BLaER1 treated with 17β-estradiol and CSF1 and Interleukin-3, amounts not matched to agents 10 nM and 100 nM (cell line): Measurements from ENCODE around the gene OR10H1.
"Not testable (repeated sequence)": the region's sequence is repeated elsewhere in the genome, so short reads cannot be mapped to it uniquely, and the experiment has no call there.

Experiments used
- H3K27ac ChIP-seq, 11 experiments: shearing (Covaris generic); formaldehyde crosslinking; 2 replicates each; pipeline ENCODE4 v1.8.1; 2022
- H3K27me3 ChIP-seq, 11 experiments: shearing (Covaris generic); formaldehyde crosslinking; 2 replicates each; pipeline ENCODE4 v1.8.1; 2022
- H3K36me3 ChIP-seq, 11 experiments: shearing (Covaris generic); formaldehyde crosslinking; 2 replicates each; pipeline ENCODE4 v1.8.1; 2022
- H3K4me1 ChIP-seq, 10 experiments: shearing (Covaris generic); formaldehyde crosslinking; 2 replicates each; pipeline ENCODE4 v1.8.1; 2022
- H3K4me2 ChIP-seq, 11 experiments: shearing (Covaris generic); formaldehyde crosslinking; 2 replicates each; pipeline ENCODE4 v1.8.1; 2022
- H3K4me3 ChIP-seq, 10 experiments: shearing (Covaris generic); formaldehyde crosslinking; 2 replicates each; pipeline ENCODE4 v1.8.1; 2022
- H3K9ac ChIP-seq, 11 experiments: shearing (Covaris generic); formaldehyde crosslinking; 2 replicates each; pipeline ENCODE4 v1.8.1; 2022
- H3K9me3 ChIP-seq, 11 experiments: shearing (Covaris generic); formaldehyde crosslinking; replicated peaks in 1 of 11; 2 replicates each; pipeline ENCODE4 v1.8.1; 2022
- H4K20me1 ChIP-seq, 11 experiments: shearing (Covaris generic); formaldehyde crosslinking; 2 replicates each; pipeline ENCODE4 v1.8.1; 2022
- Cebpa-rat ChIP-seq, 11 experiments: shearing (Covaris generic); IDR thresholded peaks; 2 replicates each; pipeline ENCODE4 v1.8.1; 2022

OR10H1 gene

GRCh38 chr19:15831626-15832025 is 16.2 kb upstream of the OR10H1 start:
- H3K9me3 ChIP-seq = no peaks in the 10 kb centered on the region
- no peaks in the 10 kb centered on the region for H3K27me3 ChIP-seq
- H3K4me2 ChIP-seq = no peak overlapping the region
- H3K27ac ChIP-seq = no peak overlapping the region
- H3K4me1 ChIP-seq = peaks cover 7 to 28% (median 23%) of the 10 kb centered on the region in 10 experiments
- H3K36me3 ChIP-seq = no peaks in the 10 kb centered on the region
- no peak overlapping the region for H3K9ac ChIP-seq
- no peaks in the 10 kb centered on the region for H4K20me1 ChIP-seq
- no peak for TF ChIP-seq Cebpa-rat (IDR thresholded peaks at IDR 0.05)
- no peak overlapping the region for H3K4me3 ChIP-seq

DNA sequence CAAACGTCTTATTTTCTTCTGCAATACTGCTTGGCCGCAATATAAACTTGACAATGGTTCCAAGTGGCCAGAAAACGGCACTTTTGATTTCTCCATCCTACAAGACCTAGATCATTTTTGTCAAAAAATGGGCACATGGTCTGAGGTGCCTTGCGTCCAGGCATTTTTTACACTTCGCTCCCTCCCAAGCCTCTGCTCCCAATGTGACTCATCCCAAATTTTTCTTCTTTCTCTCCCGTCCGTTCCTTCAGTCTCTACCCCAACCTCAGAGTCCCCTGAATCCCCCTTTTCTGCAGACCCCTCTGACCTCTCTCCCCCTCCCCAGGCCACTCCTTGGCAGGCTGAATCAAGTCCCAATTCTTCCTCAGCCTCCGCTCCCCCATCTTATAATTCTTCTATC is 14.3 kb upstream of the OR10H1 start:
- no peak for TF ChIP-seq Cebpa-rat (IDR thresholded peaks at IDR 0.05)
- H3K9me3 ChIP-seq = no peaks in the 10 kb centered on the region
- H3K27me3 ChIP-seq = no peaks in the 10 kb centered on the region
- H3K4me2 ChIP-seq = no peak overlapping the region
- H3K9ac ChIP-seq = no peak overlapping the region
- peaks cover 0 to 14% (median 11%) of the 10 kb centered on the region in 10 experiments; a peak in 16 of 20 replicates for H3K4me1 ChIP-seq
- H3K36me3 ChIP-seq = no peaks in the 10 kb centered on the region
- H3K27ac ChIP-seq = no peak overlapping the region
- no peaks in the 10 kb centered on the region for H4K20me1 ChIP-seq
- no peak overlapping the region for H3K4me3 ChIP-seq

DNA sequence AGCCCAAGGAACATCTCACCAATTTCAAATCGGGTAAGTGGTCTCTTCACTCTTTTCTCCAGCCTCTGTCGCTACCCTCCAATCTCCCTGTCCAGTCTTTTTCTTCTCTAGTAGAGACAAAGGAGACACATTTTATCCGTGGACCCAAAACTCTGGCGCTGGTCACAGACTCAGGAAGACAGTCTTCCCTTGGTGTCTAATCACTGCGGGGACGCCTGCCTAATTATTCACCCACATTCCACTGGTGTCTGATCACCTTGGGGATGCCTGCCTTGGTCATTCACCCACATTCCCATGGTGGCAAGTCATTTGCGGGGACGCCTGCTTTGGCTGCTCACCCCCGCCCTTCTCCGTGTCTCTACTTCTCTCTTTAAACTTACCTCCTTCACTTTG is 13.8 kb upstream of the OR10H1 start:
- no peak overlapping the region for H3K9ac ChIP-seq
- TF ChIP-seq Cebpa-rat (IDR thresholded peaks at IDR 0.05) = no peak
- no peaks in the 10 kb centered on the region for H4K20me1 ChIP-seq
- peaks cover 0 to 14% (median 11%) of the 10 kb centered on the region in 10 experiments; a peak in 16 of 20 replicates for H3K4me1 ChIP-seq
- no peak overlapping the region for H3K27ac ChIP-seq
- H3K4me2 ChIP-seq = peak overlapping the region in 5 of 11 experiments; percentile 33 to 76 (median 69); a peak in 7 of 22 replicates
- H3K4me3 ChIP-seq = no peak overlapping the region
- no peaks in the 10 kb centered on the region for H3K27me3 ChIP-seq
- no peaks in the 10 kb centered on the region for H3K9me3 ChIP-seq
- no peaks in the 10 kb centered on the region for H3K36me3 ChIP-seq

GRCh38 chr19:15828611-15829305 is 13.3 kb upstream of the OR10H1 start:
- H3K9me3 ChIP-seq, H4K20me1 ChIP-seq, H3K4me3 ChIP-seq, H3K36me3 ChIP-seq, H3K27me3 ChIP-seq, H3K9ac ChIP-seq: not testable (repeated sequence)
- H3K27ac ChIP-seq = peak overlapping the region in 3 of 11 experiments; percentile 8 to 18 (median 11); a peak in 1 of 22 replicates
- H3K4me2 ChIP-seq = peak overlapping the region in 10 of 11 experiments; percentile 29 to 76 (median 56); a peak in 18 of 22 replicates
- H3K4me1 ChIP-seq = peaks cover 0 to 14% (median 11%) of the 10 kb centered on the region in 10 experiments; a peak in 16 of 20 replicates

- H3K4me3 ChIP-seq = no peak overlapping the region
- H3K36me3 ChIP-seq = no peaks in the 10 kb centered on the region
- peak overlapping the region in 9 of 11 experiments; percentile 33 to 76 (median 60); a peak in 17 of 22 replicates for H3K4me2 ChIP-seq
- H3K9me3 ChIP-seq = no peaks in the 10 kb centered on the region
- H3K27me3 ChIP-seq = no peaks in the 10 kb centered on the region
- no peak overlapping the region for H3K9ac ChIP-seq
- H4K20me1 ChIP-seq = no peaks in the 10 kb centered on the region
- H3K4me1 ChIP-seq = peaks cover 0 to 14% (median 11%) of the 10 kb centered on the region in 10 experiments; a peak in 16 of 20 replicates
- H3K27ac ChIP-seq = peak overlapping the region in 3 of 11 experiments; percentile 8 to 18 (median 11); a peak in 1 of 22 replicates
- no peak for TF ChIP-seq Cebpa-rat (IDR thresholded peaks at IDR 0.05)
Measured at GRCh38 chr19:15828121-15828610, 12.7 kb upstream of the OR10H1 start.

DNA sequence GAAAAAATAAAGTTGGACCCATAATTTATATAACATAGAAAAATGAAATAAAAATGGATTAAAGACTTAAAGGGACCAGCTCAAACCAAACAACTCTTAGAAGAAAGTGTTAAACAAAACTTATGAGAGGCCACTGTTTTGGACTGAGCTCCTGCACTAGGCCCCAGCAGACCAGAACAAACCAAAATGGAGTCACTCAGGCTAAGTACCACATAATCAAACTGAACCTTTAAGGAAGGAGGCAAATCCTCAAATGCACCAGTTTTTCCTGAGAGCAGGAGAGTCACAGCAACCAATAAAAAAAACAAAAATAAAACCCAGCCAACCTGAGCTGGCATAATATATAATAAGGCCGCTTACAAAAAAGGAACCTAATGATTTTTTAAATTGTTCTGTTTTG is 10.3 kb upstream of the OR10H1 start:
- no peaks in the 10 kb centered on the region for H3K27me3 ChIP-seq
- no peaks in the 10 kb centered on the region for H3K9me3 ChIP-seq

GRCh38 chr19:15820646-15821045 is 5.2 kb upstream of the OR10H1 start:
- H3K4me2 ChIP-seq = no peak overlapping the region
- no peaks in the 10 kb centered on the region for H3K27me3 ChIP-seq
- no peak overlapping the region for H3K9ac ChIP-seq
- H3K9me3 ChIP-seq = no peaks in the 10 kb centered on the region
- H4K20me1 ChIP-seq = no peaks in the 10 kb centered on the region
- H3K36me3 ChIP-seq = no peaks in the 10 kb centered on the region
- no peak overlapping the region for H3K27ac ChIP-seq
- H3K4me1 ChIP-seq = no peaks in the 10 kb centered on the region
- TF ChIP-seq Cebpa-rat (IDR thresholded peaks at IDR 0.05) = no peak
- no peak overlapping the region for H3K4me3 ChIP-seq

More for the DNA sequence above, 10.3 kb upstream of the OR10H1 start:
- no peak overlapping the region for H3K4me2 ChIP-seq
- no peak overlapping the region for H3K4me3 ChIP-seq
- no peak for TF ChIP-seq Cebpa-rat (IDR thresholded peaks at IDR 0.05)
- no peaks in the 10 kb centered on the region for H3K36me3 ChIP-seq
- H4K20me1 ChIP-seq = no peaks in the 10 kb centered on the region
- no peak overlapping the region for H3K9ac ChIP-seq
- peaks cover 0 to 14% (median 11%) of the 10 kb centered on the region in 10 experiments; a peak in 16 of 20 replicates for H3K4me1 ChIP-seq
- H3K27ac ChIP-seq = no peak overlapping the region

GRCh38 chr19:15813916-15814315 is 1.5 kb downstream of the OR10H1 start:
- H3K9ac ChIP-seq = no peak overlapping the region
- no peaks in the 10 kb centered on the region for H3K27me3 ChIP-seq
- no peak overlapping the region for H3K27ac ChIP-seq
- no peaks in the 10 kb centered on the region for H3K9me3 ChIP-seq
- no peak overlapping the region for H3K4me2 ChIP-seq
- TF ChIP-seq Cebpa-rat (IDR thresholded peaks at IDR 0.05) = no peak
- H3K4me1 ChIP-seq = peaks cover 0 to 8% (median 0%) of the 10 kb centered on the region in 10 experiments; a peak in 2 of 20 replicates
- no peaks in the 10 kb centered on the region for H4K20me1 ChIP-seq
- H3K4me3 ChIP-seq = no peak overlapping the region
- no peaks in the 10 kb centered on the region for H3K36me3 ChIP-seq

DNA sequence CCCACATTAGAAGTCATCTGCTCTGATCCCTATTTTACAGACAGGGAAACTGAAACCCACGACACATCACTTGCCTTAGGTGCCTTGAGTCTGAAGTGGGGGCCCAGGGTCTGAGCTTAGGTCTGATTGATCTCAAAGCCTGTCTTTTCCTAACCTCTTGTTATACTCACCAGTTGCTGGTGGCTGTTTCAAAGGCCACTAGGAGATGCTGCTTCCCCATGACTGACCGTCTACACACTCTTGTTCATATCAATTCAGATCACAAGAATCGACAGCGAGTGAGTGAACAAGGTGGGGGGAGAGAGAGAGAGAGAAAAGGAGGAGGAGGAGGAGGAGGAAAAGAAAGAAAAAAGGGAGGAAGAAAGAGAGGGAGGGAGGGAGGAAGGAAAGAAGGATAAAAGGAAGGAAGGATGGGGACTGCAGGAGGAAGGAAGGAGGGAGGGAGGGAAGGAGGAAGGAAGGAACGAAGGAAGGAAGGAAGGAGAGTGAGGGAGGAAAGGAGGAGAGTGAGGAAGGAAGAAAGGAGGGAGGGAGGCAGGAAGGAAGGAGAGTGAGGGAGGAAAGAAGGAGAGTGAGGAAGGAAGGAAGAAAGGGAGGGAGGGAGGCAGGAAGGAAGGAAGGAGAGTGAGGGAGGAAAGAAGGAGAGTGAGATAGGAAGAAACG is 3.3 kb downstream of the OR10H1 start:
- Histone ChIP-seq H4K20me1 (no peaks in the 10 kb centered on the region), H3K9ac (no peak overlapping the region), H3K36me3 (no peaks in the 10 kb centered on the region), H3K27me3 (no peaks in the 10 kb centered on the region), H3K4me1 (peaks cover 0 to 8% (median 0%) of the 10 kb centered on the region in 10 experiments; a peak in 2 of 20 replicates), H3K9me3 (no peaks in the 10 kb centered on the region), H3K27ac (no peak overlapping the region), H3K4me3 (no peak overlapping the region), H3K4me2 (no peak overlapping the region)
- no peak for TF ChIP-seq Cebpa-rat (IDR thresholded peaks at IDR 0.05)
